ENCODE data around the gene DLST. TPM values are rescaled to one million over a fixed set of nuclear protein-coding genes. Genes with fewer than 3 reads are reported as not detected.

The DLST gene
- 50.0 TPM for polyA plus RNA-seq (2013, experiment 1 of 2)
- polyA plus RNA-seq (2013, experiment 2 of 2): 52.5 TPM

- Histone ChIP-seq H3K79me2 (ENCODE audit: control insufficient read depth, insufficient read depth, low read length) (peaks cover 46% of the 10 kb centered on the region), H2BK5ac (ENCODE audit: low read length) (peak within 1 kb of the TSS; percentile 82), H4K5ac (ENCODE audit: low read length) (no peak within 1 kb of the TSS), H3K9ac (ENCODE audit: low read length) (peak within 1 kb of the TSS; percentile 97), H2AK5ac (ENCODE audit: low read length) (no peak within 1 kb of the TSS), H3K4me2 (ENCODE audit: low read length) (peak within 1 kb of the TSS; percentile 99), H2BK120ac (ENCODE audit: low read depth, low read length) (no peak within 1 kb of the TSS), H2BK15ac (replicated peaks; ENCODE audit: low read depth) (no peak within 1 kb of the TSS), H3K23ac (ENCODE audit: low read length) (peak within 1 kb of the TSS; percentile 99), H4K8ac (ENCODE audit: low read depth, low read length) (no peak within 1 kb of the TSS), H3K4me1 (ENCODE audit: control insufficient read depth, low read depth, low read length) (peaks cover 10% of the 10 kb centered on the region), H3K36me3 (ENCODE audit: control insufficient read depth, insufficient read depth, low read length) (no peaks in the 10 kb centered on the region), H3K27ac (ENCODE audit: low read depth, low read length) (peak within 1 kb of the TSS; percentile 76), H3K18ac (ENCODE audit: low read length) (peak within 1 kb of the TSS; percentile 62), H3K4ac (ENCODE audit: low read depth, low read length) (peak within 1 kb of the TSS; percentile 60), H3K56ac (ENCODE audit: low read length) (peak within 1 kb of the TSS; percentile 100), H3K27me3 (ENCODE audit: insufficient read depth, low read length, poor library complexity) (no peaks in the 10 kb centered on the region), H3K4me3 (ENCODE audit: low read length) (peak within 1 kb of the TSS; percentile 96), H3K79me1 (ENCODE audit: low read length) (peaks cover 10% of the 10 kb centered on the region)
- no CpG with 5 or more reads among the region's 53 CpGs for WGBS (ENCODE audit: extremely low coverage, insufficient coverage, low lambda C conversion rate)
- DNase-seq: peak; percentile 92
Measured at GRCh38 chr14:74881431-74882102, at the start of gene DLST. TSS of gene DLST (plus strand) at chr14:74881916. CDS start at chr14:74881954, 38 bp downstream.

GRCh38 chr14:74832849-74833248 is 48.9 kb upstream of the DLST start:
- Histone ChIP-seq H3K79me1 (ENCODE audit: low read length) (no peaks in the 10 kb centered on the region), H3K4me3 (ENCODE audit: low read length) (no peak overlapping the region), H3K36me3 (ENCODE audit: control insufficient read depth, insufficient read depth, low read length) (peaks cover 5% of the 10 kb centered on the region), H3K27ac (ENCODE audit: low read depth, low read length) (no peak overlapping the region), H2AK5ac (ENCODE audit: low read length) (no peak overlapping the region), H3K18ac (ENCODE audit: low read length) (no peak overlapping the region), H3K79me2 (ENCODE audit: control insufficient read depth, insufficient read depth, low read length) (no peaks in the 10 kb centered on the region), H3K23ac (ENCODE audit: low read length) (no peak overlapping the region), H2BK5ac (ENCODE audit: low read length) (no peak overlapping the region), H3K56ac (ENCODE audit: low read length) (no peak overlapping the region), H4K5ac (ENCODE audit: low read length) (no peak overlapping the region), H3K4me2 (ENCODE audit: low read length) (no peak overlapping the region), H4K8ac (ENCODE audit: low read depth, low read length) (no peak overlapping the region), H2BK15ac (replicated peaks; ENCODE audit: low read depth) (no peak overlapping the region), H2BK120ac (ENCODE audit: low read depth, low read length) (no peak overlapping the region), H3K9ac (ENCODE audit: low read length) (no peak overlapping the region), H3K4ac (ENCODE audit: low read depth, low read length) (no peak overlapping the region), H3K4me1 (ENCODE audit: control insufficient read depth, low read depth, low read length) (no peaks in the 10 kb centered on the region), H3K27me3 (ENCODE audit: insufficient read depth, low read length, poor library complexity) (no peaks in the 10 kb centered on the region)
- WGBS (ENCODE audit: extremely low coverage, insufficient coverage, low lambda C conversion rate): no CpG with 5 or more reads among the region's 4 CpGs
- no peak for DNase-seq

- no peak overlapping the region for H3K9ac ChIP-seq (ENCODE audit: low read length)
- H4K5ac ChIP-seq (ENCODE audit: low read length): no peak overlapping the region
- no peaks in the 10 kb centered on the region for H3K79me2 ChIP-seq (ENCODE audit: control insufficient read depth, insufficient read depth, low read length)
- WGBS (ENCODE audit: extremely low coverage, insufficient coverage, low lambda C conversion rate): no CpG with 5 or more reads among the region's 5 CpGs
- no peak overlapping the region for H3K4ac ChIP-seq (ENCODE audit: low read depth, low read length)
- no peaks in the 10 kb centered on the region for H3K27me3 ChIP-seq (ENCODE audit: insufficient read depth, low read length, poor library complexity)
- H3K23ac ChIP-seq (ENCODE audit: low read length): no peak overlapping the region
- H2AK5ac ChIP-seq (ENCODE audit: low read length): no peak overlapping the region
- H3K56ac ChIP-seq (ENCODE audit: low read length): no peak overlapping the region
- H3K4me1 ChIP-seq (ENCODE audit: control insufficient read depth, low read depth, low read length): no peaks in the 10 kb centered on the region
- H3K4me3 ChIP-seq (ENCODE audit: low read length): no peak overlapping the region
- H2BK5ac ChIP-seq (ENCODE audit: low read length): no peak overlapping the region
- no peaks in the 10 kb centered on the region for H3K36me3 ChIP-seq (ENCODE audit: control insufficient read depth, insufficient read depth, low read length)
- no peaks in the 10 kb centered on the region for H3K79me1 ChIP-seq (ENCODE audit: low read length)
- no peak for DNase-seq
- H4K8ac ChIP-seq (ENCODE audit: low read depth, low read length): no peak overlapping the region
- no peak overlapping the region for H3K18ac ChIP-seq (ENCODE audit: low read length)
- H2BK15ac ChIP-seq (replicated peaks; ENCODE audit: low read depth): no peak overlapping the region
- no peak overlapping the region for H3K27ac ChIP-seq (ENCODE audit: low read depth, low read length)
- no peak overlapping the region for H3K4me2 ChIP-seq (ENCODE audit: low read length)
- no peak overlapping the region for H2BK120ac ChIP-seq (ENCODE audit: low read depth, low read length)
Measured at GRCh38 chr14:74834692-74835392, 46.9 kb upstream of the DLST start.

- Histone ChIP-seq H3K56ac (ENCODE audit: low read length) (no peak overlapping the region), H3K27ac (ENCODE audit: low read depth, low read length) (no peak overlapping the region), H2BK15ac (replicated peaks; ENCODE audit: low read depth) (no peak overlapping the region), H4K8ac (ENCODE audit: low read depth, low read length) (no peak overlapping the region), H3K4me2 (ENCODE audit: low read length) (no peak overlapping the region), H3K79me1 (ENCODE audit: low read length) (no peaks in the 10 kb centered on the region), H2AK5ac (ENCODE audit: low read length) (no peak overlapping the region), H3K4me3 (ENCODE audit: low read length) (no peak overlapping the region), H3K4me1 (ENCODE audit: control insufficient read depth, low read depth, low read length) (no peaks in the 10 kb centered on the region), H3K18ac (ENCODE audit: low read length) (no peak overlapping the region), H3K27me3 (ENCODE audit: insufficient read depth, low read length, poor library complexity) (no peaks in the 10 kb centered on the region), H3K4ac (ENCODE audit: low read depth, low read length) (no peak overlapping the region), H3K79me2 (ENCODE audit: control insufficient read depth, insufficient read depth, low read length) (no peaks in the 10 kb centered on the region), H2BK120ac (ENCODE audit: low read depth, low read length) (no peak overlapping the region), H2BK5ac (ENCODE audit: low read length) (no peak overlapping the region), H3K23ac (ENCODE audit: low read length) (no peak overlapping the region), H4K5ac (ENCODE audit: low read length) (no peak overlapping the region), H3K36me3 (ENCODE audit: control insufficient read depth, insufficient read depth, low read length) (no peaks in the 10 kb centered on the region), H3K9ac (ENCODE audit: low read length) (no peak overlapping the region)
- DNase-seq: no peak
- WGBS (ENCODE audit: extremely low coverage, insufficient coverage, low lambda C conversion rate): no CpG with 5 or more reads among the region's 7 CpGs
Measured at GRCh38 chr14:74835645-74836250, 46.0 kb upstream of the DLST start.

GRCh38 chr14:74836251-74836960 is 45.3 kb upstream of the DLST start:
- no peak overlapping the region for H3K4ac ChIP-seq (ENCODE audit: low read depth, low read length)
- no peak overlapping the region for H2BK120ac ChIP-seq (ENCODE audit: low read depth, low read length)
- no peaks in the 10 kb centered on the region for H3K4me1 ChIP-seq (ENCODE audit: control insufficient read depth, low read depth, low read length)
- H3K23ac ChIP-seq (ENCODE audit: low read length): no peak overlapping the region
- WGBS (ENCODE audit: extremely low coverage, insufficient coverage, low lambda C conversion rate): no CpG with 5 or more reads among the region's 1 CpG
- H2BK5ac ChIP-seq (ENCODE audit: low read length): no peak overlapping the region
- no peaks in the 10 kb centered on the region for H3K79me2 ChIP-seq (ENCODE audit: control insufficient read depth, insufficient read depth, low read length)
- no peak overlapping the region for H2AK5ac ChIP-seq (ENCODE audit: low read length)
- no peak overlapping the region for H3K27ac ChIP-seq (ENCODE audit: low read depth, low read length)
- no peak for DNase-seq
- H3K36me3 ChIP-seq (ENCODE audit: control insufficient read depth, insufficient read depth, low read length): no peaks in the 10 kb centered on the region
- H3K56ac ChIP-seq (ENCODE audit: low read length): no peak overlapping the region
- H3K4me2 ChIP-seq (ENCODE audit: low read length): no peak overlapping the region
- H3K4me3 ChIP-seq (ENCODE audit: low read length): no peak overlapping the region
- no peaks in the 10 kb centered on the region for H3K27me3 ChIP-seq (ENCODE audit: insufficient read depth, low read length, poor library complexity)
- H4K8ac ChIP-seq (ENCODE audit: low read depth, low read length): no peak overlapping the region
- H4K5ac ChIP-seq (ENCODE audit: low read length): no peak overlapping the region
- H2BK15ac ChIP-seq (replicated peaks; ENCODE audit: low read depth): no peak overlapping the region
- no peak overlapping the region for H3K9ac ChIP-seq (ENCODE audit: low read length)
- no peaks in the 10 kb centered on the region for H3K79me1 ChIP-seq (ENCODE audit: low read length)
- no peak overlapping the region for H3K18ac ChIP-seq (ENCODE audit: low read length)

Data from mesendoderm (in vitro differentiated cells).